ENCODE results near the gene OR2A5. TPM values are rescaled to one million over a fixed set of nuclear protein-coding genes. Genes with fewer than 3 reads are reported as not detected.

The OR2A5 gene
- total RNA-seq, 3 donors from 2014 or later (not counting 1 experiment from before 2014, with no cell fraction given) = not detected

DNA sequence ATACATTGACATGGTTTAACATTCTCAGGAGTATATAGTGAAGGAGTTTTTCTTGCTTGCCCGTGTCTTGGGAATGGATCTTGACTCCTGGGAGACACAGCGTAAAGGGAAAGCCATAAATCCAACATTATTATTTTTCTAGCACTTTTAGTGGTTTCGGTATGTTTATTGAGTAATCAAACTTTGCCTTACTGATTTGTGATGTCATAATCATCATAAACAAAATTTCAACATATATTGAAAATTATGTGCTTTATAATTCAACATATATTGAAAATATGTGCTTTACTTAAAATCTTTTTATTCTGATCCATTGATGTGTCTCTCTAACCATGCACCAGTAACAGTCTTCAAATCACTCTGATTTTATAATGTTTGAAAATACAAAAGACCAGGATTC lies 20.2 kb upstream of the OR2A5 start:
- H3K4me1 Mint-ChIP-seq = no peaks in the 10 kb centered on the region

DNA sequence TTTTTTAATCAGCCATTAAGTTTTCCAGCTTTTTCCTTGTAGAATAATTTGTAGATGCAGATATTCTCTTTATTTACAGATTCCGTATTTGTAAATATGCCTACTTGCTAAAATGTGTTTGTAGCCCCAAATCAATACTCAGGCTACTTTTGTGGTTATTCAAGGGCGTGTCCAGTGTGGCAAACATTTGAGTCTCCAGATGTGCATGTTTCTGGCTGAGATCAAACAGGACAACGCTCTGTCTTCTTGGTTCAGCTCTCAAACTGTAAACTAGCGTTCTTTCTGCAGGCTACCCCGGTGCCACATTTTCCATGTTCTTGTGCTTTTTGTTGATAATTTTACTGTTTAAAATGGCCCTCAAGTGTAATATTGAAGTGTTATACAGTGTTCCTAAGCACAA lies 16.2 kb upstream of the OR2A5 start:
- H3K4me3 ChIP-seq (ENCODE audit: low read length) = no peak overlapping the region
- H3K27ac ChIP-seq (ENCODE audit: low read length) = no peak overlapping the region
- DNase-seq = no peak
- Mint-ChIP-seq H3K27me3 (ENCODE audit: low read depth in 2 of 2) (peaks cover 9 to 10% of the 10 kb centered on the region in 2 donors), H3K27ac (no peak overlapping the region), H3K36me3 (no peaks in the 10 kb centered on the region), H3K4me3 (no peak overlapping the region), H3K4me1 (no peaks in the 10 kb centered on the region), H3K9me3 (peaks cover 0 to 2% of the 10 kb centered on the region in 2 donors)
- no peaks in the 10 kb centered on the region for H3K36me3 ChIP-seq (ENCODE audit: control insufficient read depth, insufficient read depth, low read length)
- no peaks in the 10 kb centered on the region for H3K4me1 ChIP-seq (ENCODE audit: control insufficient read depth, insufficient read depth, low read length)
- no peak for ATAC-seq
- TF ChIP-seq, protein P1, sequence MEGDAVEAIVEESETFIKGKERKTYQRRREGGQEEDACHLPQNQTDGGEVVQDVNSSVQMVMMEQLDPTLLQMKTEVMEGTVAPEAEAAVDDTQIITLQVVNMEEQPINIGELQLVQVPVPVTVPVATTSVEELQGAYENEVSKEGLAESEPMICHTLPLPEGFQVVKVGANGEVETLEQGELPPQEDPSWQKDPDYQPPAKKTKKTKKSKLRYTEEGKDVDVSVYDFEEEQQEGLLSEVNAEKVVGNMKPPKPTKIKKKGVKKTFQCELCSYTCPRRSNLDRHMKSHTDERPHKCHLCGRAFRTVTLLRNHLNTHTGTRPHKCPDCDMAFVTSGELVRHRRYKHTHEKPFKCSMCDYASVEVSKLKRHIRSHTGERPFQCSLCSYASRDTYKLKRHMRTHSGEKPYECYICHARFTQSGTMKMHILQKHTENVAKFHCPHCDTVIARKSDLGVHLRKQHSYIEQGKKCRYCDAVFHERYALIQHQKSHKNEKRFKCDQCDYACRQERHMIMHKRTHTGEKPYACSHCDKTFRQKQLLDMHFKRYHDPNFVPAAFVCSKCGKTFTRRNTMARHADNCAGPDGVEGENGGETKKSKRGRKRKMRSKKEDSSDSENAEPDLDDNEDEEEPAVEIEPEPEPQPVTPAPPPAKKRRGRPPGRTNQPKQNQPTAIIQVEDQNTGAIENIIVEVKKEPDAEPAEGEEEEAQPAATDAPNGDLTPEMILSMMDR (IDR thresholded peaks at IDR 0.05) = no peak
- H3K27me3 ChIP-seq (ENCODE audit: control insufficient read depth, insufficient read depth, low read length) = no peaks in the 10 kb centered on the region
- intact Hi-C loops (cut with micrococcal nuclease) = no loop called here
- no peaks in the 10 kb centered on the region for H3K9me3 ChIP-seq (ENCODE audit: control insufficient read depth, insufficient read depth, low read length)
- WGBS (ENCODE audit: insufficient coverage) = 83% methylated on average over 5 of the region's 5 CpGs

More for the DNA sequence above, 20.2 kb upstream of the OR2A5 start:
- DNase-seq (no peak), ATAC-seq (no peak)
- TF ChIP-seq, protein P1 (IDR thresholded peaks at IDR 0.05) = no peak
- Histone ChIP-seq H3K4me3 (ENCODE audit: low read length) (no peak overlapping the region), H3K4me1 (ENCODE audit: control insufficient read depth, insufficient read depth, low read length) (no peaks in the 10 kb centered on the region), H3K27ac (ENCODE audit: low read length) (no peak overlapping the region), H3K36me3 (ENCODE audit: control insufficient read depth, insufficient read depth, low read length) (no peaks in the 10 kb centered on the region), H3K27me3 (ENCODE audit: control insufficient read depth, insufficient read depth, low read length) (no peaks in the 10 kb centered on the region), H3K9me3 (ENCODE audit: control insufficient read depth, insufficient read depth, low read length) (no peaks in the 10 kb centered on the region)
- intact Hi-C loops (cut with micrococcal nuclease) = no loop called here
- no peak overlapping the region for H3K4me3 Mint-ChIP-seq
- no peak overlapping the region for H3K27ac Mint-ChIP-seq
- peaks cover 2 to 10% of the 10 kb centered on the region in 2 donors for H3K27me3 Mint-ChIP-seq (ENCODE audit: low read depth in 2 of 2)
- WGBS (ENCODE audit: insufficient coverage) = no CpG with 5 or more reads among the region's 3 CpGs
- H3K9me3 Mint-ChIP-seq = no peaks in the 10 kb centered on the region
- no peaks in the 10 kb centered on the region for H3K36me3 Mint-ChIP-seq

DNA sequence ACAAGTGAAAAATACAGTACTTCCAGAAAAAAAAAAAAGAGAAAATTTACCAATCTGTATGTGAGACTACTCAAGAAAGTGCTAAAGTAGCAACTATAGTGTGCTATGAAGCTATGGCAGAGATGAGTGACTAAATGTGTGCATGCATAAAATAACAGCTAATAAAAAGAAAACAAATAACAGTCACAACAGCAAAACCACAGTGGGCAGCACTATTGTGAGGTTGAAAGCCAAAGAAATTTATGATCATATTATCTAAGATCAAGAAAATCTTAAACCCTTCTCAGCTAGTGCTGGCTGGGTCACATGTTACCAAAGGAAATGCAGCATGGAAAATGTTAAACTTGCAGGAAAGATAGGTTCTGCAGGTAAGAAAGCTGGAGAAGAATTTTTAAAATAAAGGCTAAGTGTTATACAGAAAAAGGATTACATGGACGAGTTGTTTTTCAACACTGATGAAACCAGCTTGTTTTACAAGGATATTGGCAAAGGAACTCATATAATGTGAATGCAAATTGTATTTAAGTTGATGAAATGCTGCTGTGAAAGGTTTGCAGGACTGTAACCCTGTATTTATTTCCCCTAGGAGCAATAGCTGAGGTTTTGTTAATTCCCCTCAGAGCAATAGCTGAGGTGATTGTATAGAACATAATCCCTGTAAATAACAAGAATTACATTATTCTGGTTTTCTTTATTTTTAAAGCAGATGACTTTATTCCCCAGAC lies 15.6 kb upstream of the OR2A5 start:
- H3K4me1 ChIP-seq (ENCODE audit: control insufficient read depth, insufficient read depth, low read length) = no peaks in the 10 kb centered on the region
- TF ChIP-seq, protein P1 (IDR thresholded peaks at IDR 0.05) = no peak
- H3K27me3 ChIP-seq (ENCODE audit: control insufficient read depth, insufficient read depth, low read length) = no peaks in the 10 kb centered on the region
- peaks cover 9 to 10% of the 10 kb centered on the region in 2 donors for H3K27me3 Mint-ChIP-seq (ENCODE audit: low read depth in 2 of 2)
- DNase-seq (no peak), ATAC-seq (no peak)
- no peaks in the 10 kb centered on the region for H3K36me3 Mint-ChIP-seq
- no peak overlapping the region for H3K27ac Mint-ChIP-seq
- intact Hi-C loops (cut with micrococcal nuclease) = no loop called here
- H3K27ac ChIP-seq (ENCODE audit: low read length) = no peak overlapping the region
- no peaks in the 10 kb centered on the region for H3K36me3 ChIP-seq (ENCODE audit: control insufficient read depth, insufficient read depth, low read length)
- peaks cover 0 to 2% of the 10 kb centered on the region in 2 donors for H3K9me3 Mint-ChIP-seq
- no peak overlapping the region for H3K4me3 ChIP-seq (ENCODE audit: low read length)
- WGBS (ENCODE audit: insufficient coverage) = 54% methylated on average over 1 of the region's 1 CpG
- no peak overlapping the region for H3K4me3 Mint-ChIP-seq
- H3K4me1 Mint-ChIP-seq = no peaks in the 10 kb centered on the region
- H3K9me3 ChIP-seq (ENCODE audit: control insufficient read depth, insufficient read depth, low read length) = no peaks in the 10 kb centered on the region

DNA sequence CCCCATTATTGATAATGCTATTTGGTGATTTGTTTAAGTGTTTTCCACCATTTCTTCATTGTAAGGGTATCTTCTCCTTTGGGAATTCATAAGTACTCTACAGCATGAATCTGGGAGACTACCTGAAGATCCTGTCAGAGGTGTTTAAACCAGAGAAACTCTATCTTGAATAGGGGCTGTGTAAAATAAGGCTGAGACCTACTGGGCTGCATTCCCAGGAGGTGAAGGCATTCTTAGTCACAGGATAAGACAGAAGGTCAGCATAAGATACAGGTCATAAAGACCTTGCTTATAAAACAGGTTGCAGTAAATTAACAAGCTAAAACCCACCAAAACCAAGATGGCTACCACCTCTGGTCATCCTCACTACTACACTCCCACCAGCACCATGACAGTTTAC lies 13.4 kb upstream of the OR2A5 start:
- Mint-ChIP-seq H3K4me3 (no peak overlapping the region), H3K36me3 (no peaks in the 10 kb centered on the region), H3K4me1 (no peaks in the 10 kb centered on the region), H3K27me3 (ENCODE audit: low read depth in 2 of 2) (peaks cover 9 to 10% of the 10 kb centered on the region in 2 donors), H3K9me3 (peaks cover 0 to 2% of the 10 kb centered on the region in 2 donors), H3K27ac (no peak overlapping the region)
- ATAC-seq = no peak
- H3K27me3 ChIP-seq (ENCODE audit: control insufficient read depth, insufficient read depth, low read length) = no peaks in the 10 kb centered on the region
- intact Hi-C loops (cut with micrococcal nuclease) = no loop called here
- H3K4me1 ChIP-seq (ENCODE audit: control insufficient read depth, insufficient read depth, low read length) = no peaks in the 10 kb centered on the region
- no peak overlapping the region for H3K27ac ChIP-seq (ENCODE audit: low read length)
- no peaks in the 10 kb centered on the region for H3K36me3 ChIP-seq (ENCODE audit: control insufficient read depth, insufficient read depth, low read length)
- no peaks in the 10 kb centered on the region for H3K9me3 ChIP-seq (ENCODE audit: control insufficient read depth, insufficient read depth, low read length)
- no peak overlapping the region for H3K4me3 ChIP-seq (ENCODE audit: low read length)
- TF ChIP-seq, protein P1 (IDR thresholded peaks at IDR 0.05) = no peak
- DNase-seq = no peak
